CD4-positive, alpha-beta T cell treated with Interferon gamma for 1 hour (primary cell): ENCODE results near the gene GJC2.

Experiments
- DNase-seq: peaks from one replicate; pipeline ENCODE4 v3.0.0-alpha.2; 2020

Gene GJC2

GRCh38 chr1:228159008-228159665 is 9.4 kb downstream of the GJC2 start:
- no peak for DNase-seq

GRCh38 chr1:228160201-228160761 is 10.6 kb downstream of the GJC2 start:
- DNase-seq = no peak

- no peak for DNase-seq
Measured at GRCh38 chr1:228161362-228161761, 11.6 kb downstream of the GJC2 start.

GRCh38 chr1:228161866-228162265 is 12.1 kb downstream of the GJC2 start:
- DNase-seq = no peak

GRCh38 chr1:228162286-228163006 is 12.7 kb downstream of the GJC2 start:
- DNase-seq = no peak

GRCh38 chr1:228163007-228163753 is 13.4 kb downstream of the GJC2 start:
- DNase-seq = no peak

- no peak for DNase-seq
Measured at GRCh38 chr1:228163776-228164519, 14.2 kb downstream of the GJC2 start.

- DNase-seq = peak; percentile 23
Measured at GRCh38 chr1:228164561-228165371, 15.0 kb downstream of the GJC2 start.

- DNase-seq = peak; percentile 98
Measured at GRCh38 chr1:228165372-228166169, 15.8 kb downstream of the GJC2 start, which contains the start of gene IBA57. Gene IBA57, plus strand, starts transcription at chr1:228165804. Its CDS starts 13 bp downstream, at chr1:228165817.

- peak; percentile 82 for DNase-seq
Measured at GRCh38 chr1:228166170-228166936, 16.6 kb downstream of the GJC2 start.

- DNase-seq = no peak
Measured at GRCh38 chr1:228168563-228169270, 19.0 kb downstream of the GJC2 start.

GRCh38 chr1:228169345-228169744 is 19.6 kb downstream of the GJC2 start:
- DNase-seq = no peak

- DNase-seq = no peak
Measured at GRCh38 chr1:228170666-228171065, 20.9 kb downstream of the GJC2 start.

GRCh38 chr1:228171221-228171891 is 21.6 kb downstream of the GJC2 start:
- no peak for DNase-seq

GRCh38 chr1:228172591-228173527 is 23.1 kb downstream of the GJC2 start:
- no peak for DNase-seq

GRCh38 chr1:228173528-228174481 is 24.1 kb downstream of the GJC2 start:
- DNase-seq = peak; percentile 23
